K562 (cell line): ENCODE results near the gene PLPP6. TPM values are rescaled to one million over a fixed set of nuclear protein-coding genes. Genes with fewer than 3 reads are reported as not detected.
"Not testable (repeated sequence)": the region's sequence is repeated elsewhere in the genome, so short reads cannot be mapped to it uniquely, and the experiment has no call there.

Experiments used
- ATAC-seq: fragments of 200-7000 bp; cut with Tn5 transposase; 3 replicates; pipeline ENCODE4 v1.9.1; 2020; ENCODE audit warnings: moderate library complexity
- BruUV-seq: library from RNA; stranded (reverse); fragments of 400-500 nt; replicated peaks from 2 replicates; lab custom pipeline; 2021; lab: Mats Ljungman, UMichigan
- CTCF ChIA-PET: fragments of 300-600 bp; formaldehyde crosslinking; extraction: SDS; loops from one replicate; lab custom pipeline; 2021; ENCODE audit warnings: low intra/inter-chr PET ratio; lab: Yijun Ruan, JAX
- POLR2A ChIA-PET: fragments of 300-600, 350-650 bp; sonication (Branson Sonifier 250); formaldehyde crosslinking; extraction: SDS; loops from one replicate; lab custom pipeline; 2021; ENCODE audit warnings: antibody characterized with exemption, inconsistent platforms; lab: Yijun Ruan, JAX
- DNase-seq, 4 experiments: peaks; one replicate each; pipeline versions ENCODE4 v3.0.0 to v3.0.0-alpha.2; 2011 to 2018; ENCODE audit warnings: low spot score in 3 of 4, mixed read lengths in 3 of 4; ENCODE audit errors: extremely low read depth in 1 of 4
- FAIRE-seq: peaks from 2 replicates; lab custom pipeline; 2011; peaks lifted over from hg19 to GRCh38; lab: Jason Lieb, UNC
- H2AFZ ChIP-seq: 2 replicates; pipeline ENCODE4 v1.6.0; 2011; ENCODE audit warnings: low read depth, low read length, control low read depth, inconsistent platforms
- H3K27ac ChIP-seq: fragments of 200-600 bp; 3 replicates; pipeline ENCODE4 v1.8.0; 2011; ENCODE audit warnings: low read depth, mild to moderate bottlenecking, control low read depth, inconsistent platforms, low read length, moderate library complexity, mixed read lengths; ENCODE audit errors: extremely low read depth
- H3K27me3 ChIP-seq, 2 experiments: fragments of 300-600 bp in 1 of 2; 2 replicates in 1 of 2; 3 replicates in 1 of 2; pipeline versions ENCODE4 v1.6.0 to v1.8.0; 2011; ENCODE audit warnings: inconsistent platforms in 2 of 2, low read length in 2 of 2, mild to moderate bottlenecking in 1 of 2, mixed read lengths in 1 of 2, moderate library complexity in 1 of 2; ENCODE audit not compliant: control insufficient read depth in 2 of 2, insufficient read depth in 2 of 2
- H3K36me3 ChIP-seq: fragments of 300-600 bp; 3 replicates; pipeline ENCODE4 v1.8.0; 2011; ENCODE audit warnings: mild to moderate bottlenecking, low read length, inconsistent platforms; ENCODE audit not compliant: control insufficient read depth, insufficient read depth
- H3K4me1 ChIP-seq, 2 experiments: fragments of 200-600 bp in 1 of 2; replicated peaks in 1 of 2; 2 replicates in 1 of 2; 3 replicates in 1 of 2; pipeline versions ENCODE4 v1.5.1 to v1.8.0; 2011; ENCODE audit warnings: inconsistent platforms in 2 of 2, low read length in 2 of 2, mild to moderate bottlenecking in 1 of 2, mixed read lengths in 1 of 2, moderate library complexity in 1 of 2; ENCODE audit not compliant: control insufficient read depth in 2 of 2, insufficient read depth in 2 of 2
- H3K4me2 ChIP-seq: 2 replicates; pipeline ENCODE4 v1.6.1; 2011; ENCODE audit warnings: low read length, control low read depth, inconsistent platforms, mixed read lengths; ENCODE audit not compliant: insufficient read depth
- H3K4me3 ChIP-seq: fragments of 200-600 bp; sonication (generic), shearing (Covaris generic); 2 replicates; pipeline ENCODE4 v1.5.1; 2016; ENCODE audit warnings: control low read depth, inconsistent platforms
- H3K79me2 ChIP-seq: fragments of 200-600 bp; 3 replicates; pipeline ENCODE4 v1.8.0; 2011; ENCODE audit warnings: low read length, inconsistent platforms; ENCODE audit not compliant: control insufficient read depth, insufficient read depth
- H3K9ac ChIP-seq, 2 experiments: 2 replicates each; pipeline versions ENCODE4 v1.6.0 to v1.6.1; 2011; ENCODE audit warnings: low read depth in 2 of 2, low read length in 2 of 2, control low read depth in 1 of 2, inconsistent platforms in 1 of 2, mild to moderate bottlenecking in 1 of 2, mixed read lengths in 1 of 2; ENCODE audit not compliant: insufficient read depth in 1 of 2
- H3K9me1 ChIP-seq: one replicate; pipeline ENCODE4 v1.6.0; 2011; ENCODE audit warnings: inconsistent platforms, mild to moderate bottlenecking, low read length, moderate library complexity; ENCODE audit not compliant: control insufficient read depth, insufficient read depth
- H3K9me3 ChIP-seq: replicated peaks from 2 replicates; pipeline ENCODE4 v1.5.1; 2011; ENCODE audit warnings: low read depth, low read length, inconsistent platforms; ENCODE audit not compliant: control insufficient read depth, insufficient read depth
- H4K20me1 ChIP-seq: replicated peaks from 2 replicates; pipeline ENCODE4 v1.6.1; 2011; ENCODE audit warnings: low read length, inconsistent platforms, mixed read lengths; ENCODE audit not compliant: control insufficient read depth, insufficient read depth
- BCL6 ChIP-seq: fragments of 250-450 bp; sonication (Bioruptor Pico); IDR thresholded peaks from 2 replicates; pipeline ENCODE4 v1.4.0; 2020
- CBFA2T2 ChIP-seq: fragments of 450-650 bp; conservative IDR thresholded peaks from 2 replicates; pipeline ENCODE4 v1.6.1; 2017; ENCODE audit warnings: mild to moderate bottlenecking
- CHCHD3 ChIP-seq: fragments of 250-450 bp; sonication (Bioruptor Pico); IDR thresholded peaks from 2 replicates; pipeline ENCODE4 v2.1.2; 2022; ENCODE audit warnings: mild to moderate bottlenecking
- CREB1 ChIP-seq, 2 experiments: sonication (generic) in 1 of 2; formaldehyde crosslinking in 1 of 2; IDR thresholded peaks; 2 replicates each; pipeline versions ENCODE4 v1.6.1 to v1.8.0; 2012 to 2022; ENCODE audit warnings: inconsistent platforms in 1 of 2, mild to moderate bottlenecking in 1 of 2, missing genetic modification reagents in 1 of 2, moderate library complexity in 1 of 2
- SMARCA5 ChIP-seq: fragments of 450-650 bp; IDR thresholded peaks from 2 replicates; pipeline ENCODE4 v1.6.1; 2016
- ZNF24 ChIP-seq: fragments of 450-650 bp; IDR thresholded peaks from 2 replicates; pipeline ENCODE4 v1.6.1; 2016
- ZNF77 ChIP-seq: fragments of 250-450 bp; sonication (Bioruptor Pico); IDR thresholded peaks from 2 replicates; pipeline ENCODE4 v1.5.0; 2020
- ZNF785 ChIP-seq: fragments of 250-450 bp; sonication (Bioruptor Pico); IDR thresholded peaks from 2 replicates; pipeline ENCODE4 v1.4.0; 2020; ENCODE audit warnings: mild to moderate bottlenecking
- WGBS: fragments of 100-300 bp; shearing (Covaris generic); methylation state at CpG from one replicate; pipeline ENCODE4 v1.1.6; 2016; ENCODE audit warnings: low coverage, mixed read lengths; ENCODE audit not compliant: insufficient coverage; ENCODE audit errors: missing lambda C conversion rate; 5-methylcytosine and 5-hydroxymethylcytosine counted together
- in situ Hi-C: fragments of 300-500 bp; cut with MboI; formaldehyde crosslinking; loops from 4 replicates; pipeline ENCODE4 v1.15.0; 2018; ENCODE audit warnings: inconsistent platforms, mixed read lengths
- intact Hi-C: fragments of 100-400 bp; cut with micrococcal nuclease; formaldehyde crosslinking; loops from 2 replicates; pipeline ENCODE4 v1.14.2; 2022
- polyA plus RNA-seq, 8 experiments: library from polyadenylated mRNA; depleted of rRNA in 4 of 8; stranded (reverse) in 5 of 8; unstranded in 3 of 8; fragments of >200 nt; fragmentation: Nextera tagmentation in 2 of 8; fragmentation: Illumina TruSeq in 1 of 8; extraction: Ambion mirVana in 2 of 8; extraction: Trizol in 1 of 8; gene quantifications; 2 replicates each; pipeline versions ENCODE4 v1.2.1 to v1.2.3, GENCODE V29; 2011 to 2014; ENCODE audit warnings: inconsistent platforms in 1 of 8, missing spikeins in 1 of 8
- total RNA-seq, 7 experiments: library from RNA; depleted of rRNA in 6 of 7; stranded (reverse); fragments of >200 nt in 6 of 7; fragmentation: Illumina TruSeq in 2 of 7; extraction: Trizol in 2 of 7; gene quantifications; 2 replicates each; pipeline versions ENCODE4 v1.2.1 to v1.2.3, GENCODE V29; 2011 to 2021; ENCODE audit warnings: low replicate concordance in 1 of 7
- TF ChIP-seq, protein P1 (sequence below): sonication (generic); formaldehyde crosslinking; IDR thresholded peaks from 2 replicates; pipeline ENCODE4 v1.8.1; 2023; ENCODE audit warnings: mild to moderate bottlenecking, missing genetic modification reagents
- TF ChIP-seq, protein P2 (sequence below): fragments of 450-650 bp; IDR thresholded peaks from one replicate; pipeline ENCODE4 v1.6.1; 2018; ENCODE audit warnings: mild to moderate bottlenecking, moderate library complexity; ENCODE audit not compliant: partially characterized antibody

The PLPP6 gene
- total and polyA plus RNA-seq, 9 of the 15 experiments (the other 6 are each of a cell fraction or from before 2014, with no cell fraction given), result 1.9 to 8.9 (median 5.6) TPM

DNA sequence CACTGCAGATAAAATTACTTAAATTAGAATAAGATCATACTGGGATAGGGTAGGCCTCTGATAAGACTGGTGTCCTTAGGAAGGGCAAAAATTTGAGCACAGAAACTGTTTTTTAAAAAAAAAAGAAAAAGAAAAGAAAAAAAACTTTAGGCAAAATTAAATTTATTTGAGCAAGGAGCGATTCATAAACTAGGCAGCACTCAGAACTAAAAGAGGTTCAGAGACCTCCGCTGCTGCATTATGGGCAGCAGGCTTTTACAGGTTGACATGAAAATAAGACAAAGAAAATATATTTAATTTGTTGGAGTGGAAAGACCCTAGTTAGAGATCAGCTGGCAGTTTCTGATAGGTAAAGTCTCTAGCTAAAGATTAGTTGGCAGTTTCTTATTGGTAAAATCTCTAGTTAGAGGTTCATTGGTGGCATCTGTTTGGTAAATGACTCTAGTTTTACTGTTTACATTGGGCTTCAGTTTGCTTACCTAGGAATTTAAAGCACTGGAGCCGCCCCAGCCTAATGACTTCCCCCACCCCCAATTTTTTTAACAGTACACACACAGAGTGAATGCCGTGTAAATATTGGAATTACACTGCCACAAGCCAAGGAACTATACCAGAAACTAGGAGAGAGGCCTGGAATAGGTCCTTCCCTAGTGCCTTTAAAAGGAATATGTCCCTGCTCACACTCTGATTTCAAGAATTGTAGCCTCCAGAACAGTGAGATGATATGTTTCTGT is 4.5 kb upstream of the PLPP6 start:
- Histone ChIP-seq H3K9me3 (no peaks in the 10 kb centered on the region), H3K27me3 (peaks cover 0 to 9% of the 10 kb centered on the region in 2 experiments; a peak in 3 of 5 replicates), H3K36me3 (no peaks in the 10 kb centered on the region), H4K20me1 (no peaks in the 10 kb centered on the region), H3K4me3 (no peak overlapping the region), H2AFZ (no peak overlapping the region), H3K4me2 (no peak overlapping the region), H3K9me1 (no peaks in the 10 kb centered on the region), H3K4me1 (peaks cover 0 to 5% of the 10 kb centered on the region in 2 experiments; a peak in 3 of 5 replicates), H3K27ac (no peak overlapping the region), H3K79me2 (peaks cover 3% of the 10 kb centered on the region; the same call in 2 of the 3 replicates), H3K9ac (no peak overlapping the region)
- no peak for DNase-seq
- FAIRE-seq, result no peak
- TF ChIP-seq CHCHD3 (CRISPR knock-in tag), result no peak
- no peak for TF ChIP-seq ZNF785 (CRISPR knock-in tag)
- TF ChIP-seq CREB1 (IDR thresholded peaks at IDR 0.05), result no peak
- TF ChIP-seq CREB1 (CRISPR knock-in tag; IDR thresholded peaks at IDR 0.05), result no peak
- no peak for TF ChIP-seq ZNF24
- TF ChIP-seq, protein P1, sequence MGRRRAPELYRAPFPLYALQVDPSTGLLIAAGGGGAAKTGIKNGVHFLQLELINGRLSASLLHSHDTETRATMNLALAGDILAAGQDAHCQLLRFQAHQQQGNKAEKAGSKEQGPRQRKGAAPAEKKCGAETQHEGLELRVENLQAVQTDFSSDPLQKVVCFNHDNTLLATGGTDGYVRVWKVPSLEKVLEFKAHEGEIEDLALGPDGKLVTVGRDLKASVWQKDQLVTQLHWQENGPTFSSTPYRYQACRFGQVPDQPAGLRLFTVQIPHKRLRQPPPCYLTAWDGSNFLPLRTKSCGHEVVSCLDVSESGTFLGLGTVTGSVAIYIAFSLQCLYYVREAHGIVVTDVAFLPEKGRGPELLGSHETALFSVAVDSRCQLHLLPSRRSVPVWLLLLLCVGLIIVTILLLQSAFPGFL, result no peak
- no peak for TF ChIP-seq BCL6 (CRISPR knock-in tag)
- TF ChIP-seq CBFA2T2, result no peak
- TF ChIP-seq SMARCA5, result no peak
- TF ChIP-seq, protein P2, sequence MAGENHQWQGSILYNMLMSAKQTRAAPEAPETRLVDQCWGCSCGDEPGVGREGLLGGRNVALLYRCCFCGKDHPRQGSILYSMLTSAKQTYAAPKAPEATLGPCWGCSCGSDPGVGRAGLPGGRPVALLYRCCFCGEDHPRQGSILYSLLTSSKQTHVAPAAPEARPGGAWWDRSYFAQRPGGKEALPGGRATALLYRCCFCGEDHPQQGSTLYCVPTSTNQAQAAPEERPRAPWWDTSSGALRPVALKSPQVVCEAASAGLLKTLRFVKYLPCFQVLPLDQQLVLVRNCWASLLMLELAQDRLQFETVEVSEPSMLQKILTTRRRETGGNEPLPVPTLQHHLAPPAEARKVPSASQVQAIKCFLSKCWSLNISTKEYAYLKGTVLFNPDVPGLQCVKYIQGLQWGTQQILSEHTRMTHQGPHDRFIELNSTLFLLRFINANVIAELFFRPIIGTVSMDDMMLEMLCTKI, result no peak
- TF ChIP-seq ZNF77 (CRISPR knock-in tag), result no peak
- WGBS, result 36% methylated on average over 4 of the region's 4 CpGs
- POLR2A ChIA-PET, result no interaction called here
- ATAC-seq, result no peak
- in situ Hi-C loops, result no loop called here
- CTCF ChIA-PET, result no interaction called here
- intact Hi-C loops, result no loop called here
- no TSS peak for BruUV-seq

GRCh38 chr9:4660665-4661064 is 1.4 kb upstream of the PLPP6 start:
- intact Hi-C loops, result loop anchor here (5.0 kb wide), 1 partner anchor 327 kb away; the partner anchor contains the start of gene JAK2
- ATAC-seq, CTCF ChIA-PET, DNase-seq, H3K4me3 ChIP-seq, H4K20me1 ChIP-seq, H3K36me3 ChIP-seq, H3K9ac ChIP-seq, BruUV-seq, in situ Hi-C loops, POLR2A ChIA-PET, H3K4me2 ChIP-seq, H2AFZ ChIP-seq, H3K27ac ChIP-seq, FAIRE-seq, H3K27me3 ChIP-seq, H3K9me1 ChIP-seq, H3K9me3 ChIP-seq: not testable (repeated sequence)
- peaks cover 14% of the 10 kb centered on the region for H3K79me2 ChIP-seq
- peaks cover 10 to 14% of the 10 kb centered on the region in 2 experiments; a peak in 4 of 5 replicates for H3K4me1 ChIP-seq
- WGBS, result 9% methylated on average over 3 of the region's 5 CpGs
